D341Med (cell line): ENCODE data around the gene ZNF559.
A peak's percentile ranks its signal among the peaks of the same experiment; 100 is the strongest.
"Not testable (repeated sequence)": the region's sequence is repeated elsewhere in the genome, so short reads cannot be mapped to it uniquely, and the experiment has no call there.

Experiments used
- DNase-seq: peaks from one replicate; pipeline ENCODE4 v3.0.0; 2012; ENCODE audit warnings: low spot score

Gene ZNF559

GRCh38 chr19:9323919-9324583 lies at the start of gene ZNF559:
Gene ZNF559, plus strand, starts transcription at chr19:9324179. Its CDS starts 14,371 bp downstream, at chr19:9338550.
- DNase-seq, result peak; percentile 93

- not testable (repeated sequence) for DNase-seq
Measured at GRCh38 chr19:9283485-9283884, 40.5 kb upstream of the ZNF559 start.

GRCh38 chr19:9289231-9289884 lies 34.6 kb upstream of the ZNF559 start:
- no peak for DNase-seq

- no peak for DNase-seq
Measured at GRCh38 chr19:9295411-9295849, 28.5 kb upstream of the ZNF559 start.

- DNase-seq, result no peak
Measured at GRCh38 chr19:9296336-9296735, 27.6 kb upstream of the ZNF559 start.

GRCh38 chr19:9306443-9306842 lies 17.5 kb upstream of the ZNF559 start:
- DNase-seq, result no peak

- no peak for DNase-seq
Measured at GRCh38 chr19:9308091-9308770, 15.7 kb upstream of the ZNF559 start.

GRCh38 chr19:9309139-9309973 lies 14.6 kb upstream of the ZNF559 start, which contains the start of gene ZNF699:
Gene ZNF699, minus strand, starts transcription at chr19:9309838. Its CDS starts 4,719 bp downstream, at chr19:9305119.
- DNase-seq, result peak; percentile 95

GRCh38 chr19:9309974-9310446 lies 14.0 kb upstream of the ZNF559 start:
- peak; percentile 92 for DNase-seq

GRCh38 chr19:9313756-9314155 lies 10.2 kb upstream of the ZNF559 start:
- no peak for DNase-seq

GRCh38 chr19:9321338-9321737 lies 2.6 kb upstream of the ZNF559 start:
- no peak for DNase-seq

GRCh38 chr19:9321756-9322155 lies 2.2 kb upstream of the ZNF559 start:
- not testable (repeated sequence) for DNase-seq

- DNase-seq, result not testable (repeated sequence)
Measured at GRCh38 chr19:9322201-9322600, 1.8 kb upstream of the ZNF559 start.

- no peak for DNase-seq
Measured at GRCh38 chr19:9323557-9323918, 441 bp upstream of the ZNF559 start.

- DNase-seq, result no peak
Measured at GRCh38 chr19:9324584-9324962, 594 bp downstream of the ZNF559 start.

- DNase-seq, result no peak
Measured at GRCh38 chr19:9329999-9330398, 6.0 kb downstream of the ZNF559 start.

- DNase-seq, result no peak
Measured at GRCh38 chr19:9342610-9343304, 18.8 kb downstream of the ZNF559 start.

GRCh38 chr19:9345005-9345404 lies 21.0 kb downstream of the ZNF559 start:
- no peak for DNase-seq

GRCh38 chr19:9348253-9348652 lies 24.3 kb downstream of the ZNF559 start:
- no peak for DNase-seq

GRCh38 chr19:9348671-9349070 lies 24.7 kb downstream of the ZNF559 start:
- DNase-seq, result no peak

- DNase-seq, result no peak
Measured at GRCh38 chr19:9352505-9352904, 28.5 kb downstream of the ZNF559 start.
